SU-DHL-6 (cell line): ENCODE measurements around the gene GPR107.

ENCODE experiments used
- H2AFZ ChIP-seq: fragments of 200-600 bp; sonication (generic); 2 replicates; pipeline ENCODE4 v1.6.1; 2014; ENCODE audit warnings: low read depth, mild to moderate bottlenecking, moderate library complexity, mixed read lengths, antibody characterized with exemption, low read length; ENCODE audit not compliant: severe bottlenecking
- H3F3A ChIP-seq: fragments of 200-600 bp; shearing (Covaris generic); 2 replicates; pipeline ENCODE4 v1.6.0; 2016; ENCODE audit warnings: antibody characterized with exemption, mild to moderate bottlenecking; ENCODE audit not compliant: insufficient read depth
- H3K27ac ChIP-seq: fragments of 200-600 bp; sonication (generic); 2 replicates; pipeline ENCODE4 v1.5.1; 2016; ENCODE audit warnings: low read depth, mild to moderate bottlenecking, low read length, moderate library complexity, mixed read lengths
- H3K27me3 ChIP-seq: fragments of 200-600 bp; sonication (generic), shearing (Covaris generic); 2 replicates; pipeline ENCODE4 v1.6.0; 2014; ENCODE audit warnings: mild to moderate bottlenecking, low read length
- H3K36me3 ChIP-seq: fragments of 200-600 bp; sonication (generic); 2 replicates; pipeline ENCODE4 v1.6.1; 2014; ENCODE audit warnings: mild to moderate bottlenecking, low read length, mixed read lengths
- H3K4me2 ChIP-seq: fragments of 300-600, 200-600 bp; shearing (Covaris generic), sonication (generic); 2 replicates; pipeline ENCODE4 v1.6.0; 2014; ENCODE audit warnings: low read length, low read depth, mild to moderate bottlenecking; ENCODE audit not compliant: poor library complexity, severe bottlenecking
- H3K4me3 ChIP-seq: fragments of 200-600 bp; sonication (generic); 2 replicates; pipeline ENCODE4 v1.5.1; 2014; ENCODE audit warnings: antibody characterized with exemption, low read length, mild to moderate bottlenecking, mixed read lengths; ENCODE audit not compliant: insufficient read depth, poor library complexity, severe bottlenecking
- H3K79me2 ChIP-seq: fragments of 200-600 bp; sonication (generic); 2 replicates; pipeline ENCODE4 v1.6.1; 2014; ENCODE audit warnings: mild to moderate bottlenecking, low read length, moderate library complexity; ENCODE audit not compliant: insufficient read depth
- H3K9ac ChIP-seq: fragments of 200-600 bp; sonication (generic); 2 replicates; pipeline ENCODE4 v1.7.0; 2014; ENCODE audit warnings: mild to moderate bottlenecking, low read length
- H3K9me2 ChIP-seq: fragments of 200-600 bp; sonication (generic); replicated peaks from 2 replicates; pipeline ENCODE4 v1.6.1; 2014; ENCODE audit warnings: low read length; ENCODE audit not compliant: insufficient read depth
- H3K9me3 ChIP-seq: fragments of 200-600 bp; sonication (generic); 2 replicates; pipeline ENCODE4 v1.6.1; 2014; ENCODE audit warnings: low read length, mixed read lengths; ENCODE audit not compliant: insufficient read depth
- H4K20me1 ChIP-seq: fragments of 200-600 bp; sonication (generic); 2 replicates; pipeline ENCODE4 v1.6.1; 2014; ENCODE audit warnings: low read depth, mild to moderate bottlenecking, antibody characterized with exemption, low read length, moderate library complexity, mixed read lengths
- EZH2phosphoT487 ChIP-seq: fragments of 200-600 bp; sonication (generic), shearing (Covaris generic); conservative IDR thresholded peaks from 2 replicates; pipeline ENCODE4 v1.6.1; 2018; ENCODE audit warnings: mild to moderate bottlenecking, antibody characterized with exemption, low read length, moderate library complexity, mixed read lengths
- TF ChIP-seq, protein P1 (sequence below): fragments of 200-600 bp; sonication (generic); IDR thresholded peaks from one replicate; pipeline ENCODE4 v1.5.1; 2017; ENCODE audit warnings: antibody characterized with exemption, mild to moderate bottlenecking, low read length, moderate library complexity; ENCODE audit not compliant: insufficient read depth, poor library complexity, severe bottlenecking

The GPR107 gene

GRCh38 chr9:130050462-130050861, 3.2 kb upstream of the GPR107 start:
- Histone ChIP-seq H3K9ac (no peak overlapping the region), H3K27ac (no peak overlapping the region), H3K27me3 (no peaks in the 10 kb centered on the region), H2AFZ (no peak overlapping the region), H3K9me2 (no peaks in the 10 kb centered on the region), H3K36me3 (no peaks in the 10 kb centered on the region), H3K9me3 (no peaks in the 10 kb centered on the region), H3K4me2 (no peak overlapping the region), H4K20me1 (no peaks in the 10 kb centered on the region), H3K4me3 (no peak overlapping the region), H3F3A (peaks cover 28% of the 10 kb centered on the region), H3K79me2 (peaks cover 29% of the 10 kb centered on the region)
- TF ChIP-seq, protein P1, sequence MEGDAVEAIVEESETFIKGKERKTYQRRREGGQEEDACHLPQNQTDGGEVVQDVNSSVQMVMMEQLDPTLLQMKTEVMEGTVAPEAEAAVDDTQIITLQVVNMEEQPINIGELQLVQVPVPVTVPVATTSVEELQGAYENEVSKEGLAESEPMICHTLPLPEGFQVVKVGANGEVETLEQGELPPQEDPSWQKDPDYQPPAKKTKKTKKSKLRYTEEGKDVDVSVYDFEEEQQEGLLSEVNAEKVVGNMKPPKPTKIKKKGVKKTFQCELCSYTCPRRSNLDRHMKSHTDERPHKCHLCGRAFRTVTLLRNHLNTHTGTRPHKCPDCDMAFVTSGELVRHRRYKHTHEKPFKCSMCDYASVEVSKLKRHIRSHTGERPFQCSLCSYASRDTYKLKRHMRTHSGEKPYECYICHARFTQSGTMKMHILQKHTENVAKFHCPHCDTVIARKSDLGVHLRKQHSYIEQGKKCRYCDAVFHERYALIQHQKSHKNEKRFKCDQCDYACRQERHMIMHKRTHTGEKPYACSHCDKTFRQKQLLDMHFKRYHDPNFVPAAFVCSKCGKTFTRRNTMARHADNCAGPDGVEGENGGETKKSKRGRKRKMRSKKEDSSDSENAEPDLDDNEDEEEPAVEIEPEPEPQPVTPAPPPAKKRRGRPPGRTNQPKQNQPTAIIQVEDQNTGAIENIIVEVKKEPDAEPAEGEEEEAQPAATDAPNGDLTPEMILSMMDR = no peak
- TF ChIP-seq EZH2phosphoT487 = no peak

DNA sequence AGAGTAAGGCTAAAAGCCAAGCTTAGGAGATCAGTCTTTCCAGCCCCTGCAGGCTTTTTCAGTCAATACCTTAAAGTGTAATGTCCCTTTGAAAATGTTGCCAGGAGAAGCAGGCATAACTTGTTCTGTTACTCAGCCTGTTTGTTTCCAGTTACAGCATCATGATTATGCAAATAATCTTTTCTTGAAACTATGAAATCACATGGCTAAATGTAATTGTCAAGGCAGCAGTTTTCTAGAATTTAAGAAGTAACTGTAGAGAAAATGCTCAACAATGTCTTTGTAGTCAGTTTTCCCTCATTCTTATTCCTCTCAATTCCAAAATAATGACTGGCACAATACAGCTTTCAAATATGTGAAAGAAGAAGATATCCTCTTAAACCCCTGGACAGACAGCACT, 1.9 kb upstream of the GPR107 start:
- Histone ChIP-seq H3K27me3 (no peaks in the 10 kb centered on the region), H3K9me2 (no peaks in the 10 kb centered on the region), H2AFZ (no peak overlapping the region), H4K20me1 (no peaks in the 10 kb centered on the region), H3K4me2 (peak overlapping the region; percentile 72), H3K36me3 (no peaks in the 10 kb centered on the region), H3F3A (peaks cover 19% of the 10 kb centered on the region), H3K79me2 (peaks cover 37% of the 10 kb centered on the region), H3K4me3 (no peak overlapping the region), H3K9ac (no peak overlapping the region), H3K9me3 (no peaks in the 10 kb centered on the region), H3K27ac (peak overlapping the region; percentile 7; the same call in 1 of the 2 replicates)
- TF ChIP-seq, protein P1 = no peak
- no peak for TF ChIP-seq EZH2phosphoT487

GRCh38 chr9:130053109-130053503, 600 bp upstream of the GPR107 start:
- peak overlapping the region; percentile 84 for H3K4me3 ChIP-seq
- H3K4me2 ChIP-seq = peak overlapping the region; percentile 72
- peak overlapping the region; percentile 84 for H3K9ac ChIP-seq
- no peaks in the 10 kb centered on the region for H3K27me3 ChIP-seq
- no peaks in the 10 kb centered on the region for H3K36me3 ChIP-seq
- TF ChIP-seq EZH2phosphoT487 = no peak
- TF ChIP-seq, protein P1 = no peak
- peak overlapping the region; percentile 94 for H2AFZ ChIP-seq
- peak overlapping the region; percentile 58 for H3K27ac ChIP-seq
- H3K79me2 ChIP-seq = peaks cover 47% of the 10 kb centered on the region
- H3F3A ChIP-seq = peaks cover 14% of the 10 kb centered on the region
- no peaks in the 10 kb centered on the region for H3K9me3 ChIP-seq
- no peaks in the 10 kb centered on the region for H3K9me2 ChIP-seq
- H4K20me1 ChIP-seq = no peaks in the 10 kb centered on the region
